ENCODE measurements around the gene XPNPEP1.

The XPNPEP1 gene

GRCh38 chr10:109922976-109923921, at the start of gene XPNPEP1:
Gene XPNPEP1, minus strand, starts transcription at chr10:109923511. Its CDS starts 78 bp downstream, at chr10:109923433.
- DNase-seq (ENCODE audit: low read depth), result peak; percentile 37

GRCh38 chr10:109972372-109973001, 49.2 kb upstream of the XPNPEP1 start:
- DNase-seq (ENCODE audit: low read depth), result no peak

- DNase-seq (ENCODE audit: low read depth), result no peak
These were observed 48.3 kb upstream of the XPNPEP1 start for GRCh38 chr10:109971634-109972033.

- DNase-seq (ENCODE audit: low read depth), result no peak
These were observed 46.5 kb upstream of the XPNPEP1 start for GRCh38 chr10:109969760-109970346.

- DNase-seq (ENCODE audit: low read depth), result no peak
These were observed 45.8 kb upstream of the XPNPEP1 start for GRCh38 chr10:109968953-109969759.

- DNase-seq (ENCODE audit: low read depth), result no peak
These were observed 44.4 kb upstream of the XPNPEP1 start for GRCh38 chr10:109967739-109968088.

- DNase-seq (ENCODE audit: low read depth), result no peak
These were observed 43.8 kb upstream of the XPNPEP1 start for GRCh38 chr10:109966961-109967738.

- DNase-seq (ENCODE audit: low read depth), result no peak
These were observed 41.0 kb upstream of the XPNPEP1 start for GRCh38 chr10:109964318-109964717.

- no peak for DNase-seq (ENCODE audit: low read depth)
These were observed 40.1 kb upstream of the XPNPEP1 start for GRCh38 chr10:109963439-109963838.

- no peak for DNase-seq (ENCODE audit: low read depth)
These were observed 38.9 kb upstream of the XPNPEP1 start for GRCh38 chr10:109962247-109962646.

- DNase-seq (ENCODE audit: low read depth), result no peak
These were observed 38.1 kb upstream of the XPNPEP1 start for GRCh38 chr10:109961174-109962001.

- no peak for DNase-seq (ENCODE audit: low read depth)
These were observed 37.4 kb upstream of the XPNPEP1 start for GRCh38 chr10:109960682-109961081.

- DNase-seq (ENCODE audit: low read depth), result no peak
These were observed 36.2 kb upstream of the XPNPEP1 start for GRCh38 chr10:109959259-109960145.

- no peak for DNase-seq (ENCODE audit: low read depth)
These were observed 34.7 kb upstream of the XPNPEP1 start for GRCh38 chr10:109958059-109958458.

- no peak for DNase-seq (ENCODE audit: low read depth)
These were observed 33.9 kb upstream of the XPNPEP1 start for GRCh38 chr10:109957092-109957797.

- no peak for DNase-seq (ENCODE audit: low read depth)
These were observed 33.3 kb upstream of the XPNPEP1 start for GRCh38 chr10:109956454-109957091.

GRCh38 chr10:109953766-109954165, 30.5 kb upstream of the XPNPEP1 start:
- no peak for DNase-seq (ENCODE audit: low read depth)

- DNase-seq (ENCODE audit: low read depth), result no peak
These were observed 29.2 kb upstream of the XPNPEP1 start for GRCh38 chr10:109952526-109952925.
